IPS DF 19.7 (cell line): ENCODE measurements around the gene IL3.
"Not testable (repeated sequence)": the region's sequence is repeated elsewhere in the genome, so short reads cannot be mapped to it uniquely, and the experiment has no call there.

Source experiments
- DNase-seq: peaks from one replicate; pipeline ENCODE4 v3.0.0-alpha.2; 2013; ENCODE audit warnings: low read depth, low spot score

Gene IL3

GRCh38 chr5:132094393-132095076 is 34.1 kb downstream of the IL3 start:
- no peak for DNase-seq

GRCh38 chr5:132095077-132095410 is 34.6 kb downstream of the IL3 start:
- no peak for DNase-seq

GRCh38 chr5:132095424-132095972 is 35.0 kb downstream of the IL3 start:
- no peak for DNase-seq

- DNase-seq, result no peak
Observed at GRCh38 chr5:132096904-132097303, 36.4 kb downstream of the IL3 start.

- no peak for DNase-seq
Observed at GRCh38 chr5:132098151-132098594, 37.7 kb downstream of the IL3 start.

- DNase-seq, result no peak
Observed at GRCh38 chr5:132098621-132099020, 38.2 kb downstream of the IL3 start.

- no peak for DNase-seq
Observed at GRCh38 chr5:132099076-132099748, 38.8 kb downstream of the IL3 start.

GRCh38 chr5:132099905-132100304 is 39.5 kb downstream of the IL3 start:
- DNase-seq, result no peak

GRCh38 chr5:132100672-132101261 is 40.3 kb downstream of the IL3 start:
- DNase-seq, result no peak

- DNase-seq, result no peak
Observed at GRCh38 chr5:132101385-132101880, 41.0 kb downstream of the IL3 start.

- DNase-seq, result no peak
Observed at GRCh38 chr5:132102101-132102701, 41.7 kb downstream of the IL3 start.

- DNase-seq, result no peak
Observed at GRCh38 chr5:132102944-132103331, 42.5 kb downstream of the IL3 start.

- no peak for DNase-seq
Observed at GRCh38 chr5:132103332-132103951, 43.0 kb downstream of the IL3 start.

- DNase-seq, result no peak
Observed at GRCh38 chr5:132103969-132104391, 43.5 kb downstream of the IL3 start.

- DNase-seq, result no peak
Observed at GRCh38 chr5:132104556-132104955, 44.1 kb downstream of the IL3 start.

- DNase-seq, result no peak
Observed at GRCh38 chr5:132105688-132106087, 45.2 kb downstream of the IL3 start.

GRCh38 chr5:132108495-132108894 is 48.0 kb downstream of the IL3 start:
- DNase-seq, result not testable (repeated sequence)

GRCh38 chr5:132108957-132109356 is 48.5 kb downstream of the IL3 start:
- DNase-seq, result not testable (repeated sequence)

- no peak for DNase-seq
Observed at GRCh38 chr5:132109494-132110053, 49.1 kb downstream of the IL3 start.

- no peak for DNase-seq
Observed at GRCh38 chr5:132110195-132110594, 49.7 kb downstream of the IL3 start.

- DNase-seq, result no peak
Observed at GRCh38 chr5:132110930-132111329, 50.5 kb downstream of the IL3 start.
